AG10803 (cell line): Measurements from ENCODE around the gene PACS2.

Source experiments
- DNase-seq: peaks from one replicate; pipeline ENCODE4 v3.0.0; 2010; ENCODE audit warnings: low read depth
- H3K4me3 ChIP-seq: 2 replicates; pipeline ENCODE4 v1.5.1; 2011; ENCODE audit warnings: mild to moderate bottlenecking, low read length, control low read depth
- TF ChIP-seq, protein P1 (sequence below): conservative IDR thresholded peaks from 2 replicates; pipeline ENCODE4 v1.5.1; 2011; ENCODE audit warnings: mild to moderate bottlenecking, low read length, control low read depth, inconsistent platforms

Gene PACS2

GRCh38 chr14:105316968-105317510 is 2.5 kb downstream of the PACS2 start:
- TF ChIP-seq, protein P1, sequence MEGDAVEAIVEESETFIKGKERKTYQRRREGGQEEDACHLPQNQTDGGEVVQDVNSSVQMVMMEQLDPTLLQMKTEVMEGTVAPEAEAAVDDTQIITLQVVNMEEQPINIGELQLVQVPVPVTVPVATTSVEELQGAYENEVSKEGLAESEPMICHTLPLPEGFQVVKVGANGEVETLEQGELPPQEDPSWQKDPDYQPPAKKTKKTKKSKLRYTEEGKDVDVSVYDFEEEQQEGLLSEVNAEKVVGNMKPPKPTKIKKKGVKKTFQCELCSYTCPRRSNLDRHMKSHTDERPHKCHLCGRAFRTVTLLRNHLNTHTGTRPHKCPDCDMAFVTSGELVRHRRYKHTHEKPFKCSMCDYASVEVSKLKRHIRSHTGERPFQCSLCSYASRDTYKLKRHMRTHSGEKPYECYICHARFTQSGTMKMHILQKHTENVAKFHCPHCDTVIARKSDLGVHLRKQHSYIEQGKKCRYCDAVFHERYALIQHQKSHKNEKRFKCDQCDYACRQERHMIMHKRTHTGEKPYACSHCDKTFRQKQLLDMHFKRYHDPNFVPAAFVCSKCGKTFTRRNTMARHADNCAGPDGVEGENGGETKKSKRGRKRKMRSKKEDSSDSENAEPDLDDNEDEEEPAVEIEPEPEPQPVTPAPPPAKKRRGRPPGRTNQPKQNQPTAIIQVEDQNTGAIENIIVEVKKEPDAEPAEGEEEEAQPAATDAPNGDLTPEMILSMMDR: no peak
- peak; percentile 40 for DNase-seq
- peak overlapping the region; percentile 15 for H3K4me3 ChIP-seq

- TF ChIP-seq, protein P1: peak; percentile 43
- peak; percentile 70 for DNase-seq
- H3K4me3 ChIP-seq: peak overlapping the region; percentile 15
These were observed 3.0 kb downstream of the PACS2 start for GRCh38 chr14:105317546-105317945.

GRCh38 chr14:105322791-105323556 is 8.4 kb downstream of the PACS2 start:
- no peak overlapping the region for H3K4me3 ChIP-seq
- TF ChIP-seq, protein P1: no peak
- DNase-seq: no peak

- TF ChIP-seq, protein P1: no peak
- no peak overlapping the region for H3K4me3 ChIP-seq
- no peak for DNase-seq
These were observed 9.1 kb downstream of the PACS2 start for GRCh38 chr14:105323663-105324062.

DNA sequence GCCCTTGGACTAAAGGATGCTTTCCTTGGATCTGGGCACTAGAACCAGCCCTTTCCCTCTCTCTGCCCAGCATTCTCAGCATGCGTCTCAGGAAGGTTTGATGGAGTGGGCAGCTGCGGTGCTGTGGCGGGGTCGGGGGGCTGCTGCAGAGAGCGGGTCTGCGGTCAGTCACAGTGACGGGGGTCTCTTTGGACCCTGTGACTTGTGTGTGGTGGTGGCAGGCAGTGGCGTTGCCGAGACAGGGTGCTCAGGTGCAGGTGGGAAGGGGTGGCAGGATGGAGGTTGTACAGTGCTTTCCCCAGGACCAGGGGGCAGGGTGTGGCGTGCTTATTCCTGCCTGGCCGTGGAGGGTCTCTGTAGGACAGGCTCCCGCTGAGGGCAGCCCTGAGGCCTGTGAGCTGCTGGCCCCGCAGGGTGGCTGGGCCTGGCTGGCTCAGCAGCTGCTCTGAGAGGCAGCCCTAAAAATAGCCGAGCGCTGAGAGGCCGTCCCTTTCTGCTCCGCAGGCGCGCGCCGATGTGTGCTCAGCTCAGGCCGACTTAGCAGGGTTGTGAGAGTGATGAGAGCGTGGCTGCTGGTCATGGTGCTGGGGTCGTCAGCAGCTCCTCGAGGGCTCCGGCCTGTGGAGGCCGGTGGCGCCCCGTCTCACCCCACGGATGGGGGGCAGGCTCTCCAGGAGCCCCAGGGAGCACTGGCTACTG is 9.7 kb downstream of the PACS2 start:
- no peak for DNase-seq

DNA sequence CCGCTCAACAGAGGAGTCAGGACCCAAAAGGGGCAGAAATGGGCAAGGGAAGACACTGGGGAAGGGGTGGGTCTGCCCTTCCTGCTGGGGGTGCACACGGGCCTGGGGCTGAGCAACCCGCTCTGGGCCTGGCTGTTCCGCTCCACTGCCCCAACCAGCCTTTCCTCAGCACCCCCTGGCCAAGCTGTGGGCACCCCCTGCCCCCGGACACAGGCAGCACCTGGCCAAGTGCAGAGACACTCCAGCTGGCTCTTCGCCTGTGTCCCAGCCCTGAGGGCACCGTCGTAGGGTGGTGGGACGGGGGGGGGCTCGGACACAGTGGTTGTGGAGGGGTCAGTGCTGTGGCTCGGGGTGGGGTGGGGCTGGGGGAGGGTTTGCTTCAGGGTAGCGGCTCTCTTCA is 10.3 kb downstream of the PACS2 start:
- no peak for DNase-seq
- TF ChIP-seq, protein P1: no peak
- H3K4me3 ChIP-seq: no peak overlapping the region

More for the DNA sequence above, 9.7 kb downstream of the PACS2 start:
- TF ChIP-seq, protein P1: no peak
- no peak overlapping the region for H3K4me3 ChIP-seq

GRCh38 chr14:105325303-105325702 is 10.8 kb downstream of the PACS2 start:
- no peak for DNase-seq
- no peak overlapping the region for H3K4me3 ChIP-seq
- TF ChIP-seq, protein P1: no peak
